HepG2 (cell line): ENCODE measurements around the gene FBF1. TPM values are rescaled to one million over a fixed set of nuclear protein-coding genes. Genes with fewer than 3 reads are reported as not detected.

Experiments used
- ARNTL ChIP-seq: sonication (generic); formaldehyde crosslinking; IDR thresholded peaks from 2 replicates; pipeline ENCODE4 v1.4.0; 2020; ENCODE audit warnings: mild to moderate bottlenecking, missing genetic modification reagents
- HOXA5 ChIP-seq: sonication (generic); formaldehyde crosslinking; IDR thresholded peaks from 2 replicates; pipeline ENCODE4 v1.4.0; 2020; ENCODE audit warnings: missing genetic modification reagents
- IRF9 ChIP-seq: sonication (generic); formaldehyde crosslinking; IDR thresholded peaks from 2 replicates; pipeline ENCODE4 v1.8.0; 2022; ENCODE audit warnings: missing genetic modification reagents, mild to moderate bottlenecking, borderline replicate concordance
- JARID2 ChIP-seq: sonication (generic); formaldehyde crosslinking; IDR thresholded peaks from 2 replicates; pipeline ENCODE4 v1.8.1; 2023; ENCODE audit warnings: missing genetic modification reagents, inconsistent platforms; ENCODE audit not compliant: insufficient replicate concordance
- MAX ChIP-seq: IDR thresholded peaks from 2 replicates; pipeline ENCODE4 v1.6.1; 2012; ENCODE audit warnings: inconsistent platforms
- MEIS1 ChIP-seq: sonication (generic); formaldehyde crosslinking; IDR thresholded peaks from 2 replicates; pipeline ENCODE4 v1.9.0; 2021; ENCODE audit warnings: mild to moderate bottlenecking, missing genetic modification reagents, moderate library complexity, borderline replicate concordance
- SOX5 ChIP-seq: IDR thresholded peaks from 2 replicates; pipeline ENCODE4 v1.6.1; 2016; ENCODE audit warnings: borderline replicate concordance
- STAG1 ChIP-seq: sonication (generic); formaldehyde crosslinking; IDR thresholded peaks from 2 replicates; pipeline ENCODE4 v1.4.0; 2020; ENCODE audit warnings: missing genetic modification reagents
- TEAD3 ChIP-seq: optimal IDR thresholded peaks from 2 replicates; pipeline ENCODE3; 2016; ENCODE audit warnings: borderline replicate concordance
- TFDP1 ChIP-seq: IDR thresholded peaks from 2 replicates; pipeline ENCODE4 v1.6.1; 2016; ENCODE audit warnings: missing compliant biosample characterization, missing genetic modification reagents, borderline replicate concordance
- TMF1 ChIP-seq: sonication (generic); formaldehyde crosslinking; IDR thresholded peaks from 2 replicates; pipeline ENCODE4 v1.8.1; 2022; ENCODE audit warnings: low read depth, missing genetic modification reagents
- YEATS4 ChIP-seq: sonication (generic); formaldehyde crosslinking; IDR thresholded peaks from 2 replicates; pipeline ENCODE4 v1.4.0; 2020; ENCODE audit warnings: missing genetic modification reagents, borderline replicate concordance
- ZFP37 ChIP-seq: sonication (generic); formaldehyde crosslinking; IDR thresholded peaks from 2 replicates; pipeline ENCODE4 v1.4.0; 2020; ENCODE audit warnings: missing genetic modification reagents, borderline replicate concordance
- ZFP90 ChIP-seq: sonication (generic); formaldehyde crosslinking; IDR thresholded peaks from 2 replicates; pipeline ENCODE4 v1.8.0; 2022; ENCODE audit warnings: missing genetic modification reagents, mild to moderate bottlenecking, inconsistent platforms, borderline replicate concordance
- ZNF225 ChIP-seq: sonication (generic); formaldehyde crosslinking; IDR thresholded peaks from 2 replicates; pipeline ENCODE4 v1.4.0; 2020; ENCODE audit warnings: mild to moderate bottlenecking, missing genetic modification reagents
- ZNF263 ChIP-seq: sonication (generic); formaldehyde crosslinking; IDR thresholded peaks from 2 replicates; pipeline ENCODE4 v1.4.0; 2020; ENCODE audit warnings: missing genetic modification reagents
- ZNF430 ChIP-seq: sonication (generic); formaldehyde crosslinking; IDR thresholded peaks from 2 replicates; pipeline ENCODE4 v1.9.0; 2021; ENCODE audit warnings: mild to moderate bottlenecking, missing genetic modification reagents
- ZNF772 ChIP-seq: sonication (generic); formaldehyde crosslinking; IDR thresholded peaks from 2 replicates; pipeline ENCODE4 v1.5.0; 2020; ENCODE audit warnings: mild to moderate bottlenecking, missing genetic modification reagents
- ZNF792 ChIP-seq: IDR thresholded peaks from 2 replicates; pipeline ENCODE4 v1.6.1; 2016
- ZSCAN25 ChIP-seq: sonication (generic); formaldehyde crosslinking; IDR thresholded peaks from 2 replicates; pipeline ENCODE4 v1.8.0; 2022; ENCODE audit warnings: mild to moderate bottlenecking, missing genetic modification reagents
- polyA plus RNA-seq, 8 experiments: library from polyadenylated mRNA; depleted of rRNA in 3 of 8; stranded (reverse) in 7 of 8; unstranded in 1 of 8; fragments of >200 nt; fragmentation: Illumina TruSeq in 4 of 8; extraction: Trizol in 4 of 8; gene quantifications; 2 replicates each; pipeline versions ENCODE4 v1.2.1 to v1.2.3, GENCODE V29; 2011 to 2016; ENCODE audit warnings: low read depth in 4 of 8, missing spikeins in 1 of 8, mixed read lengths in 1 of 8; ENCODE audit not compliant: insufficient read depth in 1 of 8
- total RNA-seq, 5 experiments: library from RNA; depleted of rRNA; stranded (reverse); fragments of >200 nt; fragmentation: Illumina TruSeq; extraction: Trizol; gene quantifications; 2 replicates each; pipeline ENCODE4 v1.2.3, GENCODE V29; 2016; ENCODE audit warnings: low read depth in 1 of 5
- TF ChIP-seq, protein P1 (sequence below): sonication (generic); formaldehyde crosslinking; IDR thresholded peaks from 2 replicates; pipeline ENCODE4 v1.5.0; 2020; ENCODE audit warnings: mild to moderate bottlenecking, missing genetic modification reagents
- TF ChIP-seq, protein P2 (sequence below): IDR thresholded peaks from 2 replicates; pipeline ENCODE4 v1.6.1; 2016; ENCODE audit warnings: missing compliant biosample characterization, missing genetic modification reagents, borderline replicate concordance
- TF ChIP-seq, protein P3 (sequence below): IDR thresholded peaks from 2 replicates; pipeline ENCODE4 v1.6.1; 2016; ENCODE audit warnings: low read depth, borderline replicate concordance

Gene FBF1
- total and polyA plus RNA-seq, 2 of the 13 experiments (the other 11 are each of a cell fraction or from before 2014, with no cell fraction given), result 2.4 to 8.1 TPM

GRCh38 chr17:75922963-75923874, 17.6 kb downstream of the FBF1 start (continued):
- TF ChIP-seq IRF9 (CRISPR knock-in tag), result peak; percentile 40; the same call in 1 of the 2 replicates
- peak; percentile 25 for TF ChIP-seq TEAD3
- 0 out of 2 replicates have a peak, but pooled peaks have one; percentile 37 for TF ChIP-seq ZFP37 (CRISPR knock-in tag)
- TF ChIP-seq ZNF430 (CRISPR knock-in tag), result 0 out of 2 replicates have a peak, but pooled peaks have one; percentile 38
- TF ChIP-seq, protein P1, sequence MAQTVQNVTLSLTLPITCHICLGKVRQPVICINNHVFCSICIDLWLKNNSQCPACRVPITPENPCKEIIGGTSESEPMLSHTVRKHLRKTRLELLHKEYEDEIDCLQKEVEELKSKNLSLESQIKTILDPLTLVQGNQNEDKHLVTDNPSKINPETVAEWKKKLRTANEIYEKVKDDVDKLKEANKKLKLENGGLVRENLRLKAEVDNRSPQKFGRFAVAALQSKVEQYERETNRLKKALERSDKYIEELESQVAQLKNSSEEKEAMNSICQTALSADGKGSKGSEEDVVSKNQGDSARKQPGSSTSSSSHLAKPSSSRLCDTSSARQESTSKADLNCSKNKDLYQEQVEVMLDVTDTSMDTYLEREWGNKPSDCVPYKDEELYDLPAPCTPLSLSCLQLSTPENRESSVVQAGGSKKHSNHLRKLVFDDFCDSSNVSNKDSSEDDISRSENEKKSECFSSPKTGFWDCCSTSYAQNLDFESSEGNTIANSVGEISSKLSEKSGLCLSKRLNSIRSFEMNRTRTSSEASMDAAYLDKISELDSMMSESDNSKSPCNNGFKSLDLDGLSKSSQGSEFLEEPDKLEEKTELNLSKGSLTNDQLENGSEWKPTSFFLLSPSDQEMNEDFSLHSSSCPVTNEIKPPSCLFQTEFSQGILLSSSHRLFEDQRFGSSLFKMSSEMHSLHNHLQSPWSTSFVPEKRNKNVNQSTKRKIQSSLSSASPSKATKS (CRISPR knock-in tag), result no peak
- peak; percentile 90 for TF ChIP-seq ARNTL (CRISPR knock-in tag)
- 0 out of 2 replicates have a peak, but pooled peaks have one; percentile 4 for TF ChIP-seq TMF1
- TF ChIP-seq ZSCAN25 (CRISPR knock-in tag), result peak; percentile 81
- TF ChIP-seq MAX, result peak; percentile 88
- TF ChIP-seq HOXA5 (CRISPR knock-in tag), result peak; percentile 32; the same call in 1 of the 2 replicates
- TF ChIP-seq, protein P2, sequence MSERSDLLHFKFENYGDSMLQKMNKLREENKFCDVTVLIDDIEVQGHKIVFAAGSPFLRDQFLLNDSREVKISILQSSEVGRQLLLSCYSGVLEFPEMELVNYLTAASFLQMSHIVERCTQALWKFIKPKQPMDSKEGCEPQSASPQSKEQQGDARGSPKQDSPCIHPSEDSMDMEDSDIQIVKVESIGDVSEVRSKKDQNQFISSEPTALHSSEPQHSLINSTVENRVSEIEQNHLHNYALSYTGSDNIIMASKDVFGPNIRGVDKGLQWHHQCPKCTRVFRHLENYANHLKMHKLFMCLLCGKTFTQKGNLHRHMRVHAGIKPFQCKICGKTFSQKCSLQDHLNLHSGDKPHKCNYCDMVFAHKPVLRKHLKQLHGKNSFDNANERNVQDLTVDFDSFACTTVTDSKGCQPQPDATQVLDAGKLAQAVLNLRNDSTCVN (CRISPR knock-in tag), result no peak
- TF ChIP-seq TFDP1 (CRISPR knock-in tag), result peak; percentile 23; the same call in 1 of the 2 replicates
- 0 out of 2 replicates have a peak, but pooled peaks have one; percentile 59 for TF ChIP-seq MEIS1
- TF ChIP-seq ZFP90 (CRISPR knock-in tag), result 0 out of 2 replicates have a peak, but pooled peaks have one; percentile 64
- 0 out of 2 replicates have a peak, but pooled peaks have one; percentile 7 for TF ChIP-seq SOX5
- TF ChIP-seq JARID2 (CRISPR knock-in tag), result no peak
- peak; percentile 68; the same call in 1 of the 2 replicates for TF ChIP-seq ZNF225 (CRISPR knock-in tag)
- TF ChIP-seq YEATS4 (CRISPR knock-in tag), result 0 out of 2 replicates have a peak, but pooled peaks have one; percentile 25
- TF ChIP-seq, protein P3, sequence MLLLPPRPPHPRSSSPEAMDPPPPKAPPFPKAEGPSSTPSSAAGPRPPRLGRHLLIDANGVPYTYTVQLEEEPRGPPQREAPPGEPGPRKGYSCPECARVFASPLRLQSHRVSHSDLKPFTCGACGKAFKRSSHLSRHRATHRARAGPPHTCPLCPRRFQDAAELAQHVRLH, result no peak
- TF ChIP-seq STAG1 (CRISPR knock-in tag), result no peak
- TF ChIP-seq ZNF792, result peak; percentile 17; the same call in 1 of the 2 replicates
- 0 out of 2 replicates have a peak, but pooled peaks have one; percentile 4 for TF ChIP-seq ZNF772
- peak; percentile 41; the same call in 1 of the 2 replicates for TF ChIP-seq ZNF263 (CRISPR knock-in tag)
